Uterus (tissue), 4 donors: ENCODE results near the gene KIF15. TPM values are rescaled to one million over a fixed set of nuclear protein-coding genes. Genes with fewer than 3 reads are reported as not detected.

ENCODE experiments used
- DNase-seq, 2 donors: peaks; one replicate each; pipeline ENCODE4 v3.0.0-alpha.2; 2019 to 2020
- H3K27ac ChIP-seq, 2 donors: fragments of 200-600 bp; sonication (generic); 1 replicate in 1 of 2; 2 replicates in 1 of 2; pipeline ENCODE4 v1.5.1; 2016 to 2018
- H3K27me3 ChIP-seq, 2 donors: fragments of 200-600 bp; sonication (generic); one replicate each; pipeline ENCODE4 v1.5.1; 2018 to 2019; ENCODE audit warnings: control low read depth in 1 of 2
- H3K36me3 ChIP-seq, 2 donors: fragments of 200-600 bp; sonication (generic); one replicate each; pipeline ENCODE4 v1.5.1; 2019; ENCODE audit warnings: control low read depth in 1 of 2
- H3K4me1 ChIP-seq, 2 donors: fragments of 200-600 bp; sonication (generic); one replicate each; pipeline ENCODE4 v1.5.1; 2018 to 2019; ENCODE audit warnings: control low read depth in 1 of 2
- H3K4me3 ChIP-seq, 2 donors: fragments of 200-600 bp; sonication (generic); 1 replicate in 1 of 2; 2 replicates in 1 of 2; pipeline ENCODE4 v1.5.1; 2018 to 2019; ENCODE audit warnings: mild to moderate bottlenecking in 1 of 2
- H3K9me3 ChIP-seq, 2 donors: fragments of 200-600 bp; sonication (generic); one replicate each; pipeline ENCODE4 v1.5.1; 2019; ENCODE audit warnings: control low read depth in 1 of 2
- POLR2A ChIP-seq, 2 donors: fragments of 450-650 bp; IDR thresholded peaks; one replicate each; pipeline ENCODE4 v1.6.1; 2016; ENCODE audit warnings: antibody characterized with exemption in 2 of 2, mild to moderate bottlenecking in 1 of 2, moderate library complexity in 1 of 2
- intact Hi-C: fragments of 100-400 bp; cut with DNase I; formaldehyde crosslinking; loops from one replicate; pipeline ENCODE4 v1.15.1; 2023; ENCODE audit warnings: low total_unique reads
- total RNA-seq, 4 donors: library from RNA; depleted of rRNA in 3 of 4; stranded (reverse); fragments of >200 nt in 3 of 4; gene quantifications; one replicate each; pipeline versions ENCODE4 v1.1.0 to v1.2.4, GENCODE V29; 2014 to 2023
- TF ChIP-seq, protein P1 (sequence below), 4 experiments: fragments of 200-600 bp in 2 of 4; fragments of 450-650 bp in 2 of 4; sonication (generic) in 2 of 4; IDR thresholded peaks; one replicate each; pipeline ENCODE4 v1.5.1; 2016 to 2019; ENCODE audit warnings: antibody characterized with exemption in 4 of 4, mild to moderate bottlenecking in 2 of 4, moderate library complexity in 1 of 4
- donor health status: DM: yes; HTN: yes; CAD: no.

The KIF15 gene
- total RNA-seq, 4 donors from 2014 or later: 0.51 to 14.7 (median 2.0) TPM

DNA sequence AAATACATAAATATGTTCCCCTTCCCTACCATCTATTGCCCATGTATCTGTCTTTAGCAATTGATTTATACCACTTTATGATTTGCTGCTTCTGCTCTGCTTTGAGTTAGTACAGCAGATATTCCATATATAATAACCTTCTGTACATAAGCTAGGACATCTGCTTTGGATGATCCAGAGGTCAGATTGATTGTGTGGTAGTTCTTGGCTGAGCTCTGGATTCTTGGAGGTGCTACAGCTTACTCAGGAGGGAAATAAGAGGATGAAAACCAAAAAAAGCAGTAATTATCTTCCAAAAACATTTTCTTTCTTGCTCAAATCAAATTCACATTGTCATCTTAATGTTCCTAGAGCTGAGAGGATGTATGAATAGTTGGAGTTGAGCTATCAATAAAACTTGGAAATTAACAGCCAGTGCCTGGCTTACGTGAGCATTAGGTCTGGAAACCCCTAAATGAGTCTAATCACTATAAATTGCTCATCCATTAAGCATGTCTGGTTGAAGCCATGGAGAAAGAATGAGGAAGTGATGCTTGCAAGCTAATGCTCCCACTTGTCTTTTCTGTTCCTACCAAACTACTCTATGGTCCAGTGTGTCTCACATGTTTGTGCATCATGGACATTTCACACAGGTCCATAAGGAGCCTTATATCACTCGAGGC, 63.8 kb downstream of the KIF15 start:
- no peaks in the 10 kb centered on the region for H3K9me3 ChIP-seq
- no peaks in the 10 kb centered on the region for H3K4me1 ChIP-seq
- TF ChIP-seq, protein P1, sequence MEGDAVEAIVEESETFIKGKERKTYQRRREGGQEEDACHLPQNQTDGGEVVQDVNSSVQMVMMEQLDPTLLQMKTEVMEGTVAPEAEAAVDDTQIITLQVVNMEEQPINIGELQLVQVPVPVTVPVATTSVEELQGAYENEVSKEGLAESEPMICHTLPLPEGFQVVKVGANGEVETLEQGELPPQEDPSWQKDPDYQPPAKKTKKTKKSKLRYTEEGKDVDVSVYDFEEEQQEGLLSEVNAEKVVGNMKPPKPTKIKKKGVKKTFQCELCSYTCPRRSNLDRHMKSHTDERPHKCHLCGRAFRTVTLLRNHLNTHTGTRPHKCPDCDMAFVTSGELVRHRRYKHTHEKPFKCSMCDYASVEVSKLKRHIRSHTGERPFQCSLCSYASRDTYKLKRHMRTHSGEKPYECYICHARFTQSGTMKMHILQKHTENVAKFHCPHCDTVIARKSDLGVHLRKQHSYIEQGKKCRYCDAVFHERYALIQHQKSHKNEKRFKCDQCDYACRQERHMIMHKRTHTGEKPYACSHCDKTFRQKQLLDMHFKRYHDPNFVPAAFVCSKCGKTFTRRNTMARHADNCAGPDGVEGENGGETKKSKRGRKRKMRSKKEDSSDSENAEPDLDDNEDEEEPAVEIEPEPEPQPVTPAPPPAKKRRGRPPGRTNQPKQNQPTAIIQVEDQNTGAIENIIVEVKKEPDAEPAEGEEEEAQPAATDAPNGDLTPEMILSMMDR (IDR thresholded peaks at IDR 0.05): no peak
- TF ChIP-seq POLR2A (IDR thresholded peaks at IDR 0.05): no peak
- no peak overlapping the region for H3K4me3 ChIP-seq
- no peaks in the 10 kb centered on the region for H3K36me3 ChIP-seq
- H3K27ac ChIP-seq: no peak overlapping the region
- no peak for DNase-seq
- no peaks in the 10 kb centered on the region for H3K27me3 ChIP-seq
- intact Hi-C loops: no loop called here

DNA sequence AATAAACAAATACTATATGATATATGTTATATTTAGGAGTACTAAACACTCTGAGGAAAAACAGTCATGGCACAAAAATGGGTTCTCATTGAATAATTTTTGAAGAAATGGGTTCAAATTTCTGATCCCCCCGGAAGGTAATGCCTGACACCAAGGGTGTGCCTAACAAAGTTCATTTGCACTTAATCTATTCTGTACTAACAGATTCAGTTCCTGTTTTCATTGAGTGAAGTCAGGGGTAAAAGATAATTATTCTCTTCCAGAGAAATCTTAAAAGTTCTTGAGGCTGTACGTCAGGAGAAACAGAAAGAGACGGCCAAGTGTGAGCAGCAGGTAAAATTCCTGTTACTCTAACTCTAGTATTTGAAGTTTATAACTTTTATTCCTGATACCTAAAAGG, 65.6 kb downstream of the KIF15 start:
- Histone ChIP-seq H3K27me3 (no peaks in the 10 kb centered on the region), H3K4me1 (no peaks in the 10 kb centered on the region), H3K4me3 (no peak overlapping the region), H3K27ac (no peak overlapping the region), H3K9me3 (no peaks in the 10 kb centered on the region), H3K36me3 (no peaks in the 10 kb centered on the region)
- no peak for DNase-seq
- intact Hi-C loops: no loop called here
- TF ChIP-seq, protein P1 (IDR thresholded peaks at IDR 0.05): no peak
- no peak for TF ChIP-seq POLR2A (IDR thresholded peaks at IDR 0.05)

DNA sequence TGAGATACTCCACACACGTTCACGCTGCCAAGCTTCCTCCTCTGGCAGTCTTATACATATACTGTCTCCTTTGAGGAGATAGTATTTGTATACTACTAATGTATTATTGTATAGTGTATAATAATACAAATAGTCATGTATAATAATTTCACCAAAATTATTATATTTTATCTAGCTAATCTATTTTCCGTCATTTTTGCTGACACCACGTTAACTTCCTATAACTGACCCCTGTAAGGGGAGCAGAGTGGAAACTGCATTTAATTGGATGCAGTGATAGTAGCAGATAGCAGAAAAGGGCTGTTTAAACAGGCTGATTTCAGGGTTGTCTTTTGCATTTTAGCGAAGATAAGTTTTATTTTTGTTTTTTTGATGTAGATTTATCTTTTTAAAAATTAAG, 69.6 kb downstream of the KIF15 start:
- TF ChIP-seq, protein P1 (IDR thresholded peaks at IDR 0.05): no peak
- TF ChIP-seq POLR2A (IDR thresholded peaks at IDR 0.05): no peak
- Histone ChIP-seq H3K4me3 (no peak overlapping the region), H3K36me3 (no peaks in the 10 kb centered on the region), H3K27me3 (no peaks in the 10 kb centered on the region), H3K27ac (no peak overlapping the region), H3K4me1 (no peaks in the 10 kb centered on the region), H3K9me3 (no peaks in the 10 kb centered on the region)
- intact Hi-C loops: no loop called here
- DNase-seq: no peak

GRCh38 chr3:44832032-44832431, 70.4 kb downstream of the KIF15 start:
- intact Hi-C loops: no loop called here
- DNase-seq: no peak
- Histone ChIP-seq H3K9me3 (no peaks in the 10 kb centered on the region), H3K27me3 (no peaks in the 10 kb centered on the region), H3K4me1 (no peaks in the 10 kb centered on the region), H3K4me3 (no peak overlapping the region), H3K27ac (no peak overlapping the region), H3K36me3 (no peaks in the 10 kb centered on the region)
- TF ChIP-seq, protein P1 (IDR thresholded peaks at IDR 0.05): no peak
- no peak for TF ChIP-seq POLR2A (IDR thresholded peaks at IDR 0.05)

GRCh38 chr3:44832965-44833364, 71.4 kb downstream of the KIF15 start:
- no peaks in the 10 kb centered on the region for H3K36me3 ChIP-seq
- intact Hi-C loops: no loop called here
- H3K27me3 ChIP-seq: no peaks in the 10 kb centered on the region
- TF ChIP-seq, protein P1 (IDR thresholded peaks at IDR 0.05): no peak
- TF ChIP-seq POLR2A (IDR thresholded peaks at IDR 0.05): no peak
- H3K9me3 ChIP-seq: no peaks in the 10 kb centered on the region
- H3K4me1 ChIP-seq: no peaks in the 10 kb centered on the region
- no peak for DNase-seq
- no peak overlapping the region for H3K27ac ChIP-seq
- H3K4me3 ChIP-seq: no peak overlapping the region
